ENCODE measurements around the gene OR51B6.
"Not testable (repeated sequence)": the region's sequence is repeated elsewhere in the genome, so short reads cannot be mapped to it uniquely, and the experiment has no call there.

The OR51B6 gene

GRCh38 chr11:5351208-5351607 is at the start of gene OR51B6:
OR51B6 (plus strand) TSS chr11:5351508; CDS start chr11:5351508, 0 bp downstream.
- no peak for DNase-seq (ENCODE audit: low spot score)

GRCh38 chr11:5301846-5302245 is 49.5 kb upstream of the OR51B6 start, which contains the start of gene OR51B4:
OR51B4 (minus strand) TSS chr11:5301946; CDS start chr11:5301946, 0 bp downstream.
- DNase-seq (ENCODE audit: low spot score): no peak

- no peak for DNase-seq (ENCODE audit: low spot score)
These were observed 47.7 kb upstream of the OR51B6 start for GRCh38 chr11:5303626-5304025.

- no peak for DNase-seq (ENCODE audit: low spot score)
These were observed 47.3 kb upstream of the OR51B6 start for GRCh38 chr11:5304046-5304445.

- DNase-seq (ENCODE audit: low spot score): no peak
These were observed 43.9 kb upstream of the OR51B6 start for GRCh38 chr11:5307256-5308019.

- no peak for DNase-seq (ENCODE audit: low spot score)
These were observed 40.9 kb upstream of the OR51B6 start for GRCh38 chr11:5310423-5310822.

GRCh38 chr11:5313326-5314023 is 37.8 kb upstream of the OR51B6 start:
- DNase-seq (ENCODE audit: low spot score): not testable (repeated sequence)

GRCh38 chr11:5317292-5317691 is 34.0 kb upstream of the OR51B6 start:
- DNase-seq (ENCODE audit: low spot score): no peak

- DNase-seq (ENCODE audit: low spot score): no peak
These were observed 27.1 kb upstream of the OR51B6 start, which contains the start of gene OR51B2 for GRCh38 chr11:5324197-5324596. OR51B2 (minus strand) TSS chr11:5324297; CDS start chr11:5324297, 0 bp downstream.

- DNase-seq (ENCODE audit: low spot score): no peak
These were observed 16.1 kb upstream of the OR51B6 start for GRCh38 chr11:5335170-5335569.

GRCh38 chr11:5336331-5336730 is 15.0 kb upstream of the OR51B6 start:
- no peak for DNase-seq (ENCODE audit: low spot score)

GRCh38 chr11:5337253-5337652 is 14.1 kb upstream of the OR51B6 start:
- not testable (repeated sequence) for DNase-seq (ENCODE audit: low spot score)

GRCh38 chr11:5339771-5340322 is 11.5 kb upstream of the OR51B6 start:
- DNase-seq (ENCODE audit: low spot score): no peak

- DNase-seq (ENCODE audit: low spot score): no peak
These were observed 7.6 kb upstream of the OR51B6 start, which contains the start of gene OR51B5 for GRCh38 chr11:5343474-5344335. OR51B5 (minus strand) TSS chr11:5343524; CDS start chr11:5343524, 0 bp downstream.

GRCh38 chr11:5345831-5346230 is 5.5 kb upstream of the OR51B6 start:
- no peak for DNase-seq (ENCODE audit: low spot score)

- no peak for DNase-seq (ENCODE audit: low spot score)
These were observed 2.6 kb upstream of the OR51B6 start for GRCh38 chr11:5348551-5349194.

GRCh38 chr11:5349550-5349949 is 1.8 kb upstream of the OR51B6 start:
- no peak for DNase-seq (ENCODE audit: low spot score)

GRCh38 chr11:5356031-5356430 is 4.7 kb downstream of the OR51B6 start:
- not testable (repeated sequence) for DNase-seq (ENCODE audit: low spot score)

- DNase-seq (ENCODE audit: low spot score): no peak
These were observed 10.8 kb downstream of the OR51B6 start for GRCh38 chr11:5362017-5362625.

GRCh38 chr11:5363679-5364078 is 12.4 kb downstream of the OR51B6 start:
- DNase-seq (ENCODE audit: low spot score): no peak

- no peak for DNase-seq (ENCODE audit: low spot score)
These were observed 12.9 kb downstream of the OR51B6 start for GRCh38 chr11:5364214-5364613.
